Measurements from ENCODE around the gene ABCA8.
"Not testable (repeated sequence)": the region's sequence is repeated elsewhere in the genome, so short reads cannot be mapped to it uniquely, and the experiment has no call there.

ABCA8 gene

GRCh38 chr17:68955181-68955841 is at the start of gene ABCA8:
Gene ABCA8 (minus strand): TSS chr17:68955392. CDS start chr17:68942034, 13,358 bp downstream.
- Mint-ChIP-seq H3K36me3 (ENCODE audit: insufficient read depth) (peaks cover 5% of the 10 kb centered on the region), H3K4me1 (no peaks in the 10 kb centered on the region), H3K9me3 (no peaks in the 10 kb centered on the region), H3K4me3 (no peak within 1 kb of the TSS), H3K27ac (ENCODE audit: low read depth) (no peak within 1 kb of the TSS), H3K27me3 (peaks cover 14% of the 10 kb centered on the region)
- DNase-seq (ENCODE audit: low spot score in 2 of 2) (no peak), ATAC-seq (replicated peaks; ENCODE audit: extremely low read depth, poor library complexity, severe bottlenecking) (no peak)

GRCh38 chr17:69004759-69005158 is 49.6 kb upstream of the ABCA8 start:
- not testable (repeated sequence) for DNase-seq (ENCODE audit: low spot score in 2 of 2); H3K27ac Mint-ChIP-seq (ENCODE audit: low read depth); H3K4me1 Mint-ChIP-seq; H3K36me3 Mint-ChIP-seq (ENCODE audit: insufficient read depth); H3K4me3 Mint-ChIP-seq; ATAC-seq (replicated peaks; ENCODE audit: extremely low read depth, poor library complexity, severe bottlenecking)
- Mint-ChIP-seq H3K27me3 (peaks cover 39% of the 10 kb centered on the region), H3K9me3 (peaks cover 10% of the 10 kb centered on the region)

- H3K27me3 Mint-ChIP-seq; H3K36me3 Mint-ChIP-seq (ENCODE audit: insufficient read depth); DNase-seq (ENCODE audit: low spot score in 2 of 2); H3K4me3 Mint-ChIP-seq; H3K27ac Mint-ChIP-seq (ENCODE audit: low read depth); ATAC-seq (replicated peaks; ENCODE audit: extremely low read depth, poor library complexity, severe bottlenecking); H3K4me1 Mint-ChIP-seq: not testable (repeated sequence)
- peaks cover 13% of the 10 kb centered on the region for H3K9me3 Mint-ChIP-seq
Measured at GRCh38 chr17:68999743-69000142, 44.6 kb upstream of the ABCA8 start.

- ATAC-seq (replicated peaks; ENCODE audit: extremely low read depth, poor library complexity, severe bottlenecking): no peak
- peaks cover 9% of the 10 kb centered on the region for H3K9me3 Mint-ChIP-seq
- DNase-seq (ENCODE audit: low spot score in 2 of 2): no peak
Measured at GRCh38 chr17:68993112-68993511, 37.9 kb upstream of the ABCA8 start.

GRCh38 chr17:68987966-68988365 is 32.8 kb upstream of the ABCA8 start:
- H3K9me3 Mint-ChIP-seq: no peaks in the 10 kb centered on the region
- ATAC-seq (replicated peaks; ENCODE audit: extremely low read depth, poor library complexity, severe bottlenecking) (no peak), DNase-seq (ENCODE audit: low spot score in 2 of 2) (no peak)
- H3K4me3 Mint-ChIP-seq: no peak overlapping the region
- no peaks in the 10 kb centered on the region for H3K36me3 Mint-ChIP-seq (ENCODE audit: insufficient read depth)
- no peaks in the 10 kb centered on the region for H3K27me3 Mint-ChIP-seq
- no peak overlapping the region for H3K27ac Mint-ChIP-seq (ENCODE audit: low read depth)
- no peaks in the 10 kb centered on the region for H3K4me1 Mint-ChIP-seq

More at GRCh38 chr17:68993112-68993511, 37.9 kb upstream of the ABCA8 start:
- no peak overlapping the region for H3K27ac Mint-ChIP-seq (ENCODE audit: low read depth)
- no peaks in the 10 kb centered on the region for H3K27me3 Mint-ChIP-seq
- no peaks in the 10 kb centered on the region for H3K4me1 Mint-ChIP-seq
- no peaks in the 10 kb centered on the region for H3K36me3 Mint-ChIP-seq (ENCODE audit: insufficient read depth)
- no peak overlapping the region for H3K4me3 Mint-ChIP-seq

GRCh38 chr17:68981288-68981687 is 26.1 kb upstream of the ABCA8 start:
- Mint-ChIP-seq H3K4me1 (no peaks in the 10 kb centered on the region), H3K27me3 (peaks cover 11% of the 10 kb centered on the region), H3K4me3 (no peak overlapping the region), H3K36me3 (ENCODE audit: insufficient read depth) (no peaks in the 10 kb centered on the region), H3K9me3 (no peaks in the 10 kb centered on the region), H3K27ac (ENCODE audit: low read depth) (no peak overlapping the region)
- DNase-seq (ENCODE audit: low spot score in 2 of 2) (no peak), ATAC-seq (replicated peaks; ENCODE audit: extremely low read depth, poor library complexity, severe bottlenecking) (no peak)

GRCh38 chr17:68973098-68973846 is 18.1 kb upstream of the ABCA8 start:
- Mint-ChIP-seq H3K4me1 (no peaks in the 10 kb centered on the region), H3K9me3 (peaks cover 6% of the 10 kb centered on the region), H3K27ac (ENCODE audit: low read depth) (no peak overlapping the region), H3K4me3 (no peak overlapping the region), H3K27me3 (peaks cover 27% of the 10 kb centered on the region), H3K36me3 (ENCODE audit: insufficient read depth) (no peaks in the 10 kb centered on the region)
- DNase-seq (ENCODE audit: low spot score in 2 of 2): no peak
- no peak for ATAC-seq (replicated peaks; ENCODE audit: extremely low read depth, poor library complexity, severe bottlenecking)

- Mint-ChIP-seq H3K27ac (ENCODE audit: low read depth) (no peak overlapping the region), H3K9me3 (peaks cover 6% of the 10 kb centered on the region)
- ATAC-seq (replicated peaks; ENCODE audit: extremely low read depth, poor library complexity, severe bottlenecking): no peak
Measured at GRCh38 chr17:68972119-68972704, 17.0 kb upstream of the ABCA8 start.

GRCh38 chr17:68969101-68969500 is 13.9 kb upstream of the ABCA8 start:
- Mint-ChIP-seq H3K36me3 (ENCODE audit: insufficient read depth) (no peaks in the 10 kb centered on the region), H3K4me1 (no peaks in the 10 kb centered on the region), H3K4me3 (no peak overlapping the region), H3K27me3 (no peaks in the 10 kb centered on the region), H3K27ac (ENCODE audit: low read depth) (no peak overlapping the region), H3K9me3 (no peaks in the 10 kb centered on the region)
- DNase-seq (ENCODE audit: low spot score in 2 of 2) (no peak), ATAC-seq (replicated peaks; ENCODE audit: extremely low read depth, poor library complexity, severe bottlenecking) (no peak)

More at GRCh38 chr17:68972119-68972704, 17.0 kb upstream of the ABCA8 start:
- H3K27me3 Mint-ChIP-seq: peaks cover 25% of the 10 kb centered on the region
- H3K4me1 Mint-ChIP-seq: no peaks in the 10 kb centered on the region
- DNase-seq (ENCODE audit: low spot score in 2 of 2): no peak
- no peak overlapping the region for H3K4me3 Mint-ChIP-seq
- no peaks in the 10 kb centered on the region for H3K36me3 Mint-ChIP-seq (ENCODE audit: insufficient read depth)

GRCh38 chr17:68963958-68964357 is 8.8 kb upstream of the ABCA8 start:
- no peaks in the 10 kb centered on the region for H3K4me1 Mint-ChIP-seq
- ATAC-seq (replicated peaks; ENCODE audit: extremely low read depth, poor library complexity, severe bottlenecking) (no peak), DNase-seq (ENCODE audit: low spot score in 2 of 2) (no peak)
- H3K27ac Mint-ChIP-seq (ENCODE audit: low read depth): no peak overlapping the region
- H3K36me3 Mint-ChIP-seq (ENCODE audit: insufficient read depth): no peaks in the 10 kb centered on the region
- H3K27me3 Mint-ChIP-seq: no peaks in the 10 kb centered on the region
- H3K4me3 Mint-ChIP-seq: no peak overlapping the region
- H3K9me3 Mint-ChIP-seq: no peaks in the 10 kb centered on the region

GRCh38 chr17:68961214-68961882 is 6.2 kb upstream of the ABCA8 start:
- Mint-ChIP-seq H3K27ac (ENCODE audit: low read depth) (no peak overlapping the region), H3K4me3 (no peak overlapping the region), H3K27me3 (no peaks in the 10 kb centered on the region), H3K36me3 (ENCODE audit: insufficient read depth) (no peaks in the 10 kb centered on the region), H3K4me1 (no peaks in the 10 kb centered on the region), H3K9me3 (no peaks in the 10 kb centered on the region)
- no peak for ATAC-seq (replicated peaks; ENCODE audit: extremely low read depth, poor library complexity, severe bottlenecking)
- DNase-seq (ENCODE audit: low spot score in 2 of 2): no peak

GRCh38 chr17:68959117-68959516 is 3.9 kb upstream of the ABCA8 start:
- H3K27ac Mint-ChIP-seq (ENCODE audit: low read depth); DNase-seq (ENCODE audit: low spot score in 2 of 2); H3K27me3 Mint-ChIP-seq; ATAC-seq (replicated peaks; ENCODE audit: extremely low read depth, poor library complexity, severe bottlenecking); H3K36me3 Mint-ChIP-seq (ENCODE audit: insufficient read depth); H3K9me3 Mint-ChIP-seq; H3K4me3 Mint-ChIP-seq; H3K4me1 Mint-ChIP-seq: not testable (repeated sequence)
